DOHH2 (cell line): ENCODE data around the gene MIS12.

Experiments
- H3F3A ChIP-seq: fragments of 200-600 bp; sonication (generic), shearing (Covaris generic); 2 replicates; pipeline ENCODE4 v1.6.0; 2016; ENCODE audit warnings: antibody characterized with exemption, mild to moderate bottlenecking; ENCODE audit not compliant: control insufficient read depth, insufficient read depth
- H3K27ac ChIP-seq: fragments of 200-600 bp; sonication (generic); 2 replicates; pipeline ENCODE4 v1.5.1; 2014; ENCODE audit warnings: low read depth, mild to moderate bottlenecking, low read length, moderate library complexity
- H3K27me3 ChIP-seq: fragments of 200-600 bp; sonication (generic); 2 replicates; pipeline ENCODE4 v1.6.1; 2014; ENCODE audit warnings: mild to moderate bottlenecking, low read length, mixed read lengths; ENCODE audit not compliant: control insufficient read depth
- H3K36me3 ChIP-seq: fragments of 200-600 bp; sonication (generic); 2 replicates; pipeline ENCODE4 v1.6.1; 2014; ENCODE audit warnings: mild to moderate bottlenecking, low read length, moderate library complexity, mixed read lengths; ENCODE audit not compliant: control insufficient read depth
- H3K4me1 ChIP-seq: fragments of 200-600 bp; sonication (generic); 2 replicates; pipeline ENCODE4 v1.6.1; 2014; ENCODE audit warnings: mild to moderate bottlenecking, low read length, mixed read lengths; ENCODE audit not compliant: control insufficient read depth
- H3K4me2 ChIP-seq: fragments of 200-600 bp; sonication (generic); 2 replicates; pipeline ENCODE4 v1.6.0; 2014; ENCODE audit warnings: mild to moderate bottlenecking, low read length, moderate library complexity
- H3K4me3 ChIP-seq: fragments of 200-600 bp; sonication (generic); 2 replicates; pipeline ENCODE4 v1.5.1; 2014; ENCODE audit warnings: mild to moderate bottlenecking, low read length, mixed read lengths
- H3K79me2 ChIP-seq: fragments of 200-600 bp; sonication (generic); 2 replicates; pipeline ENCODE4 v1.6.1; 2014; ENCODE audit warnings: mild to moderate bottlenecking, low read length, mixed read lengths; ENCODE audit not compliant: control insufficient read depth
- H3K9me2 ChIP-seq: fragments of 200-600 bp; sonication (generic); replicated peaks from 2 replicates; pipeline ENCODE4 v1.6.1; 2014; ENCODE audit warnings: mild to moderate bottlenecking, low read length, mixed read lengths; ENCODE audit not compliant: control insufficient read depth
- H3K9me3 ChIP-seq: fragments of 200-600 bp; sonication (generic); 2 replicates; pipeline ENCODE4 v1.6.1; 2014; ENCODE audit warnings: antibody characterized with exemption, low read length, mixed read lengths; ENCODE audit not compliant: control insufficient read depth, insufficient read depth
- H4K20me1 ChIP-seq: fragments of 200-600 bp; sonication (generic); 2 replicates; pipeline ENCODE4 v1.6.0; 2014; ENCODE audit warnings: low read depth, mild to moderate bottlenecking, antibody characterized with exemption, low read length, moderate library complexity; ENCODE audit not compliant: control insufficient read depth, insufficient read depth
- EZH2phosphoT487 ChIP-seq: fragments of 200-600 bp; sonication (generic); IDR thresholded peaks from 2 replicates; pipeline ENCODE4 v1.6.1; 2017; ENCODE audit warnings: borderline replicate concordance, mild to moderate bottlenecking, antibody characterized with exemption, low read length, moderate library complexity, mixed read lengths
- TF ChIP-seq, protein P1 (sequence below): fragments of 200-600 bp; sonication (generic); IDR thresholded peaks from one replicate; pipeline ENCODE4 v1.5.1; 2014; ENCODE audit warnings: antibody characterized with exemption, mild to moderate bottlenecking, low read depth, low read length; ENCODE audit not compliant: poor library complexity, severe bottlenecking

MIS12 gene

DNA sequence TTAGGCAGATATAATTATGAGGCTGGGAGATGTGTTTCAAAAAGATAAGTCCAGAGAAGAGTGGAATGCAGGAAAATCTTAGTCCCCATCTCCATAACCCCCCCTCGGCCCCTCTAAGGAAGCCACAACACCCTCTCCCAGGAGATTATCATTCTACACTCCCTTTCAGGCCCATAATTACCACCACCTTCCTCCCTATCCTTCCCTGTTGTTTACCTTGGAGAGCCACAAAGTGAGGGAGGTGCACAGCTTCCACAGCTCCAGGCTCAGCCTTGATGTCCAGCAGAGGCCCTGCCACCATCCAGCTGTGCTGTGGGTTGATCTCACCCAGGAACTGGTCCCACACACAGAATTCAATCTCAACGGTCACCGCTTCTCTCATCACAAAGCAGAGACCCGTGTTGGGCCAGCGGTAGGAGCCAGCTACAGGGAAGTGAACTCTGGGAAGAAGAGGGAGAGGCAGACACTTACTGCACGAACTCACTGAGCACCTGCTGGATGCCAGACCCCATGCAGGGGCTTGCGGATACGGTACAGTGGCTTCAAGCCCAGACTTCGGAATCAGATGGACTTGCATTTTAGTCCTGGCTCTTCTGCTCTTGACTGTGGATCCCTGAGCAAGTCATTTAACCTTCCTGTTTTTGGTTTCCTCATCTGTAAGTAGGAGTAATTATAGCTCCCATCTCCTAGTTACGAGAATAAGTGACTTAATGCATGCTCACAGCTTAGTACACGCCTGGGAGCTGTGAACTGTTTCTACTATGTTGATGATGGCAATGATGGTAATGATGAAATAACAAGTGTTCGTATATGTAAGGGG, 44.1 kb downstream of the MIS12 start:
- no peaks in the 10 kb centered on the region for H3K36me3 ChIP-seq
- H4K20me1 ChIP-seq, result no peaks in the 10 kb centered on the region
- H3K27ac ChIP-seq, result no peak overlapping the region
- no peaks in the 10 kb centered on the region for H3K4me1 ChIP-seq
- no peak overlapping the region for H3K4me3 ChIP-seq
- H3K9me3 ChIP-seq, result no peaks in the 10 kb centered on the region
- H3K79me2 ChIP-seq, result no peaks in the 10 kb centered on the region
- no peaks in the 10 kb centered on the region for H3K9me2 ChIP-seq
- H3K27me3 ChIP-seq, result no peaks in the 10 kb centered on the region
- TF ChIP-seq, protein P1, sequence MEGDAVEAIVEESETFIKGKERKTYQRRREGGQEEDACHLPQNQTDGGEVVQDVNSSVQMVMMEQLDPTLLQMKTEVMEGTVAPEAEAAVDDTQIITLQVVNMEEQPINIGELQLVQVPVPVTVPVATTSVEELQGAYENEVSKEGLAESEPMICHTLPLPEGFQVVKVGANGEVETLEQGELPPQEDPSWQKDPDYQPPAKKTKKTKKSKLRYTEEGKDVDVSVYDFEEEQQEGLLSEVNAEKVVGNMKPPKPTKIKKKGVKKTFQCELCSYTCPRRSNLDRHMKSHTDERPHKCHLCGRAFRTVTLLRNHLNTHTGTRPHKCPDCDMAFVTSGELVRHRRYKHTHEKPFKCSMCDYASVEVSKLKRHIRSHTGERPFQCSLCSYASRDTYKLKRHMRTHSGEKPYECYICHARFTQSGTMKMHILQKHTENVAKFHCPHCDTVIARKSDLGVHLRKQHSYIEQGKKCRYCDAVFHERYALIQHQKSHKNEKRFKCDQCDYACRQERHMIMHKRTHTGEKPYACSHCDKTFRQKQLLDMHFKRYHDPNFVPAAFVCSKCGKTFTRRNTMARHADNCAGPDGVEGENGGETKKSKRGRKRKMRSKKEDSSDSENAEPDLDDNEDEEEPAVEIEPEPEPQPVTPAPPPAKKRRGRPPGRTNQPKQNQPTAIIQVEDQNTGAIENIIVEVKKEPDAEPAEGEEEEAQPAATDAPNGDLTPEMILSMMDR, result no peak
- TF ChIP-seq EZH2phosphoT487, result no peak
- no peaks in the 10 kb centered on the region for H3F3A ChIP-seq
- H3K4me2 ChIP-seq, result no peak overlapping the region

DNA sequence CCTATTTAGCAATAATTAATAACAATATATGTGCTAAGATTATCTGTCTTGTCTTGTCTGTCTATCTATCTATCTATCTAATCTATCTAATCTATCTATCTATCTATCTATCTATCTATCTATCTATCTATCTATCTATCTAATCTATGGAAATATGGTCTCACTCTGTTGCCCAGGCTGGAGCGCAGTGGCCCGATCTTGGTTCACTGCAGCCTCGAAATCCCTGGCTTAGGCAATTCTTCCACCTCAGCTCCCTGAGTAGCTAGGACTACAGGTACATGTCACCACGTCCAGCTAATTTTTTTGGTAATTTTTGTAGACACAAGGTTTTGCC, 44.7 kb downstream of the MIS12 start:
- H3K9me2 ChIP-seq, result no peaks in the 10 kb centered on the region
- H3K27ac ChIP-seq, result no peak overlapping the region
- H3K4me1 ChIP-seq, result no peaks in the 10 kb centered on the region
- no peaks in the 10 kb centered on the region for H3K9me3 ChIP-seq
- no peaks in the 10 kb centered on the region for H3K36me3 ChIP-seq
- no peaks in the 10 kb centered on the region for H3F3A ChIP-seq
- H3K4me3 ChIP-seq, result no peak overlapping the region
- H3K4me2 ChIP-seq, result no peak overlapping the region
- no peaks in the 10 kb centered on the region for H4K20me1 ChIP-seq
- TF ChIP-seq EZH2phosphoT487, result no peak
- TF ChIP-seq, protein P1, result no peak
- no peaks in the 10 kb centered on the region for H3K79me2 ChIP-seq
- no peaks in the 10 kb centered on the region for H3K27me3 ChIP-seq

DNA sequence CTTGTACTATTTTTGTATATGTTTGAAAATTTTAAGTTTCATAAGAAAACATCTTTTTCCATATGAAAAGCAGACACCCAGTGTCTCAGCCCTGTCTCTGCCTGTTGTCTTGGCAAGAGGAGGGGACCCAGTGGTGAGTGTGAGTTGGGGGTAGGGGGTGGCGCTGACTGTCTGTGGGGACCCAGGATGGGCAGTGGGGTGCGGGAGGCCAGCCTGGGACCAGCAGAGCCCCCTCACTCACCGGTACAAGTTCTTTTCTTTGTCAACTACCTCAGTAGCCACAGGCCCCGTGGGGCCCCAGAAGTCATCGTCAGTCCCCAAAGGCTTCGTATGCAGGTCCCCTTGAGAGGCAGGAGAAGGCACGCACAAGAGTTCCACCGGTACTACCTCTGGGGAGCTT, 46.2 kb downstream of the MIS12 start:
- Histone ChIP-seq H3K4me2 (no peak overlapping the region), H3K79me2 (no peaks in the 10 kb centered on the region), H3K9me2 (no peaks in the 10 kb centered on the region), H3K4me3 (no peak overlapping the region), H3K36me3 (no peaks in the 10 kb centered on the region), H3F3A (no peaks in the 10 kb centered on the region), H3K4me1 (no peaks in the 10 kb centered on the region), H3K27me3 (no peaks in the 10 kb centered on the region), H3K9me3 (no peaks in the 10 kb centered on the region), H3K27ac (no peak overlapping the region), H4K20me1 (no peaks in the 10 kb centered on the region)
- TF ChIP-seq, protein P1, result no peak
- no peak for TF ChIP-seq EZH2phosphoT487
